ENCODE results near the gene RASL11A. TPM values are rescaled to one million over a fixed set of nuclear protein-coding genes. Genes with fewer than 3 reads are reported as not detected.
"Not testable (repeated sequence)": the region's sequence is repeated elsewhere in the genome, so short reads cannot be mapped to it uniquely, and the experiment has no call there.

The RASL11A gene
- total RNA-seq, 2 donors from 2014 or later = 39.7 to 46.4 TPM

DNA sequence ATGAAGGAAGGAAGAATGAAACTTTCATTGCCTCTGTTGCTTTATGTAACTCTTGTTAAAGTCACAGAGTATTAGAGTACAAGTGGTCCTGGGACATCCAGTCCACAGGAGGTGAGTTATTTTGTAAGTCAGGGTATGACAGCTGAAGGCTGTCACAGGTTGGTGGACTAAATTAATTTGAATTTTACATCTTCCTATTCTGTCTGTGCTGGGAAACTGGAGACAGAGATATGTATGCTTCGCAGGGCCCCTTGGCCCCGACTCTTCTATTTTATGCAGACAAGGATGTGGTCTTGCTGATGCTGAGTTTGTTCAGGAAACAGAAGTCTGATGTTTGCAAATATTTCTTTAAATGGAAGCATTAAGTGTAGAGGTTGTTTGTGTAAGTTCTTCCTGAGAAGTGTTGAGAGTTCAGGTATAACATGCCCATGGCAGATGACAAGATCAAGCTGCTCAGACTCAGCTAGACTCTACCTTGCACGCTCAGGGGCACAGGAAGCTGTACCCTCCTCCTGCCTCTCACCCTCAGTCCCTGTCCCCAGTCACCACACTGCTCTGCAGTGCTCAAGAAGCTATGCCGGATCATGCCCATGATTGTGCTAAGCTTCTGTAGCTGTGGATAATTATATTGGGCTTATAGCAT is 23.4 kb downstream of the RASL11A start:
- no peak for DNase-seq (ENCODE audit: low spot score)
- intact Hi-C loops (cut with DNase I) = no loop called here

DNA sequence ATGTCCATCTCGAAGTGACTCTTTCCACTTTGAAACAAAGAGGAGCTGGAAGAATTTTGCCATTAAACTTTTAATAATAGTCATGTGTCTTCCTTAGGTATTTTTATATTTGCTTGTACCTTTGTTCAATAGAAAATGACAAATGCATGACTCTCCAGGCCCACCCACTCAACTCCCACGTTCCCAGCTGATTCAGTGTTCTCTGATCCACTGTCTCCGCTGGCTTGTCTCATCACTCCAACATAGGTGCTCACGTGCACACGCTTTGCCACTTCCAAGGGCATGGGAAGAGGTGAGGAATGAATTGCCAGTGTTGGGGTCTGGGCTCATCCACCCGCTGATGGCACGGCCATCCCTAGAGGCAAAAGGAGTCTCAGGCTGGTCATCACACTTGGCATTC is 24.5 kb downstream of the RASL11A start:
- DNase-seq (ENCODE audit: low spot score) = no peak
- intact Hi-C loops (cut with DNase I) = no loop called here

DNA sequence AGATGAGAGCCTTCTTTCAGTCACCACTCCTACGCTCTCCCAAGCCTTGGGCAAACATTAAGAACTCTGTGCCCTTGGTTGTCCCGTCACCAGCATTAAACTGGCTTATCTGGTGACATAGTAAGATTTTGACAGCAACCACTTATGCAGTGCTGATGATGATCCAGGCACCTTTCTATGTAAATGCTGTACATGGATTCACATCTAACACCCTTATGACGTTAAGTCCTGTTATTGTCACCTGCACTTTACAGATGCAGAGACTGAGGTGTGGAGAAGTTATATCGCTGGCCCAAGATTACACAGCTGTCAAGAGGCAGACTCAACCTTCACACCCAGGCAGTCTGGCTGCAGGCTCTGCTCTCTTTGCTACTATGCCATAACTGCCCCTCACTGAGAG is 25.0 kb downstream of the RASL11A start:
- intact Hi-C loops (cut with DNase I) = no loop called here
- DNase-seq (ENCODE audit: low spot score) = no peak

DNA sequence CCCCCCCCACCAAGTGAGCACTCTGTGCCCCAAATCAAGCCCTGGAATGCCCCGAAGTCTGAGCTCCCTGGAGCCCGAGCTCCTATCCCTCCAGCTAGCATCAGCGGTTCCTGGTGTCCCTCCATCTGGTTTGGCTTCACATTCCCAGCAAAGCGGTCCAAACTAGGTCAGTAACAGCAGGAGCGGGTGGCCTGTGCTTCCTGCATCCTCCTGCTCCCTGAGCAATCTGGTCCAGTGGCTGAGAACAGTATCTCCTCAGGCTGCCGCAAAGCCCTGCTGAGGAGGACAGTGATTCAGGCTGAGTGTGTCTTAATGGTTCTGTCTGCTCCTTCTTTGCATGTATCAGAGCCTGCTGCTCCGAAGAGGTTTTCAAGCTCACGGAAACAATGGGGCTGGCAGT is 25.9 kb downstream of the RASL11A start:
- intact Hi-C loops (cut with DNase I) = no loop called here
- no peak for DNase-seq (ENCODE audit: low spot score)

DNA sequence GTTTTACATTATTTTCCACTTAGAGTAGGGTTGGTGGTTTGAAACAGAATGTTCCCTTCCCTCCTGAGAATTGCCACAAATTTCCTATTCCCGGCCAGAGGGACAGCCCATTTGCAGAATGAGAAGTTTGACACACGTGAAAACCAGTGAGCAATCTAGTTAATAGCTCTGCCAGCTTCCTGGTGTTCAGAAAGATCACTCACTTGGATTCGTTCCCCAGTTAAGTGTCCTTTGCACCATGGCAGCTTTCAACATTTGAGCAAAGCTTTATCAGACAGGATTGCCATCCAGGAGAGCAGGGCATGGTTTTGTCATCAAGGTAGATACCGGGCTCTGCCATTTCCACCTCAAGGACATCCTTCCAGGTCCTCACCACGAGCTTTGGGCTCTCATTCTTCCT is 28.2 kb downstream of the RASL11A start:
- intact Hi-C loops (cut with DNase I) = no loop called here
- no peak for DNase-seq (ENCODE audit: low spot score)

DNA sequence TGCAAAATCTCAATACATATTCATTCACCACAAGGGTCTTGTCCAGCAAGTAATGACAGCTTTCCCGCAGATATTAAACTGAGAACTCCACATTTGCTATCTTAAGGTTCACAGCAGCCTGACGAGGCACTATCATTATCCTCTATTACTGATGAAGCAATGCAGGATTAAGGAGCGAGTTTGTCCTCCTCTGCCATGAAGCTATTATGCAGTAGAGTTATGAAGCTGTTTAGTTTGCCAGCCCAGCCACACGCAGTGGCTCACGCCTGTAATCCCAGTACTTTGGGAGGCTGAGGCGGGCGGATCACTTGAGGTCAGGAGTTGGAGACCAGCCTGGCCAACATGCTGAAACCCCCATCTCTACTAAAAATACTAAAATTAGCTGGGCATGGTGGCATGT is 29.8 kb downstream of the RASL11A start:
- intact Hi-C loops (cut with DNase I); DNase-seq (ENCODE audit: low spot score): not testable (repeated sequence)

DNA sequence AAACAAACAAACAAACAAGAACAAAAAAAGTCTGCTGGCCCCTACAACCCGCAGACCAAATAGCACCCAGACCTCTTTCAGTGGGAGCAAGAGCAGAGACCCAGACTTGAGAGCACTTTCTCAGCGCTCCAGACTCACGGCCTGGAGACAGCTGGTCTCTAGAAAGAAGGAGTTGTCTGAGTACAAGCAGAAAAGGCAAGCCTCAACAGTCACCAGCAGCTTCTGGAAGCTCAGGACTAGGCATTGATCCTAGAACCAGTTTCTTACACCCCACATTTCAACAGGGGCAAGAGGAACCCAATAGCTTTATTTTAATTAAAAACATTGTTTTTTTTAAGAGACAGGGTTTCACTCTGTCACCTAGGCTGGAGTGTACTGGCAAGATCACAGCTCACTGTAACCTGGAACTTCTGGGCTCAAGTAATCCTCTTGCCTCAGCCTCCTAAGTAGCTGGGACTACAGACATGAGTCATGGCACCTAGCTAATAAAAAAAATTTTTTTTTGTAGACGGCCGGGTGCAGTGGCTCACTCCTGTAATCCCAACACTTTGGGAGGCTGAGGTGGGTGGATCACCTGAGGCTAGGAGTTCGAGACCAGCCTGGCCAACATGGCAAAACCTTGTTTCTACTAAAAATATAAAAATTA is 30.4 kb downstream of the RASL11A start:
- intact Hi-C loops (cut with DNase I) = no loop called here
- DNase-seq (ENCODE audit: low spot score) = no peak

DNA sequence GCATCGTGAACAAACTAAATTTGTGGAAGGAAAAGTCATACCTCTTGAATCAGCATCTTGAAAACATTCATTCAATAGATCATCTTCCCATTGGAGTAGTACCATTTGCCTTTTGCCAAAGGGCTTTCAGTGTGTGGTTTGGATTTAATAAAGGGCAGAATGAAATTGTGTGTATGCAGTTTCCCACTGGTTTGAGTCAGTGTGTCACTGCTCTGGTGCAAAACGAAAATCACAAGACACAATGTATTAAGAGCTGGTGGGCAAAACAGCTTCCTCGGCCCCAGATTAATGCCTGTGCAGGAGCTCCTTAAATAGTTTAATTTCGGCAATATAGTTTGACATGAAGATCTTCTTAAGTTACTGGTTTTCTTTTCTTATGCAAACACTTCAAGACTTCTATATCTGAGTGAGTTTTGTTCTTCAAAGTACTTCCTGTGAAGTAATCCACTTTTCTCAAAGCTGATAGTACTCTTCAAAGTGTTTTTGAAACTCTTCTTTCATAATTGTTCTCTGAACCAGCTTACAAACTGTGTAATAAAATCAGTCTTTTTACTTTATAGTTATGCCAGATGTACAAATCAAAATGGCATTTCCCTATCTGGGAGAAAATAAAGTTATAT is 32.1 kb downstream of the RASL11A start:
- intact Hi-C loops (cut with DNase I) = no loop called here
- DNase-seq (ENCODE audit: low spot score) = no peak

DNA sequence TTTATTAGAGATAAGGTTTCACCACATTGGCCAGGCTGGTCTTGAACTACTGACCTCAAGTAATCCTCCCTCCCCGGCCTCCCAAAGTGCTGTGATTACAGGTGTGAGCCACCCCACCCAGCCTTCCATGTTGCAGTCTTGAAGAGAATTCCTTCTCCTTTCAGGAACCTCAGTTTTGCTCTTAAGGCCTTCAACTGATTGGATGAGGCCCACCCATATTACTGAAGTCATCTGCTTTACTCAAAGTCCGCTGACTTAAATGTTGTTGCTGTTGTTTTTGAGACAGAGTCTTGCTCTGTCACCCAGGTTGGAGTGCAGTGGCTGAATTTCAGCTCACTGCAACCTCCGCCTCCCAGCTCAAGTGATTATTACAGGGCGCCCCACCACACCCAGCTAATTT is 33.5 kb downstream of the RASL11A start:
- intact Hi-C loops (cut with DNase I) = no loop called here
- no peak for DNase-seq (ENCODE audit: low spot score)

DNA sequence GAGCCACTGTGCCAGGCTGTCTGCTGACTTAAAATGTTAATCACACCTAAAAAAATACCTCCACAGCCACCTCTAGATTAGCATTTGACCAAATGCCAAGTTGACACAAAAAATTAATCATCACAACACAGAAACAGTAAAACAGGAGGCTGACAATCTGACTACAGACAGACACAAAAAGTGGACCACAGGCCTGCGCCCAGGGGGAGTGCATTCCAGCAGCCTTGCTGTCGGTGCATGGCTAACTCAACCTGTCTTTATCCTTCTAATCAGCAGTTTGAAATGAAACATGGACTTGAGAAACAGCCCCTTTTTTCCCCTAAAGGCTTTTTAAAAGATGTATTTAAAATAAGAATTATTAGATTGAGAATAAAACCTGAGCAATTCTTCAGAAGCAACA is 34.0 kb downstream of the RASL11A start:
- intact Hi-C loops (cut with DNase I) = loop anchor here in 1 of 2 donors (5.0 kb wide), 1 partner anchor 1587 kb away; no protein-coding TSS in a partner anchor
- DNase-seq (ENCODE audit: low spot score) = no peak

DNA sequence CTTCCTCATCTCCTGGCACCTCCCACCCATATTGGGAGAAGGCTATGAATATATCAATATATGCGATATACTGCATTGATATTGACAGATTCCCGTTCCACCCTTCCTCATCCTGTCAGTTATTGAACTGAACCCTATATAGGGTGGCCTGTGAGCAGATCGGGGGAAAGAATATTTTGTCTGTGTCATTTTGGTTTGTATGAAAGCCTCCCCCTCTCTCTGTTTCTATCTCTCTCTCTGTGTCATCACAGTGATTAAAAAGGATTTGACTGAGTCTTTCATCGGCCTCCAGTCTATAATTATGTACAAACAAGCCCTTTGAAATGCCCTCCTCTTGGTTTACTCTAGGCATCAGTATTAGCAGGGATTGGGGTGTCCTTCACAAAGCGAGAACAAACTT is 35.7 kb downstream of the RASL11A start:
- intact Hi-C loops (cut with DNase I) = loop anchor here in 1 of 2 donors (5.0 kb wide), 1 partner anchor 1589 kb away; no protein-coding TSS in a partner anchor
- DNase-seq (ENCODE audit: low spot score) = no peak

DNA sequence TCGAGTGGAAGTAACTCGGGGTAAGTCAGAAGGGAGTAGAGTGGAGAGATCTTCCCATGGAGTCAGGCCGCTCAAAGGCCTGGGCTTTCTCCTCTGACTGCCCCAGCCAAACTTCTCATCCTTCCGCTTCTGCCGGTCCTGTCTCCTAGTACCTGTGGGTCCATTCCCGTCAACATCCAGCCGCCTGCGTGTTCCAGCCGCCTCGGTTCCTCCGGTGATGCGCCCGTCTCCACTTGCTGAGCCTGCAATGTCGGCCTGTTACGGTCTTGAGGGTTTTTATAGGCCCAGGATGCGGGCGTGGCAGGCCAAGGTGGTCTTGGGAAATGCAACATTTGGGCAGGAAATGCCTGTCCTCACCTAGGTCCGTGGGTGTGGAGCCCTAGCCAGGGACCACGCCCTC is 38.3 kb downstream of the RASL11A start:
- DNase-seq (ENCODE audit: low spot score) = no peak
- intact Hi-C loops (cut with DNase I) = loop anchor here in 1 of 2 donors (5.0 kb wide), 1 partner anchor 1592 kb away; no protein-coding TSS in a partner anchor

DNA sequence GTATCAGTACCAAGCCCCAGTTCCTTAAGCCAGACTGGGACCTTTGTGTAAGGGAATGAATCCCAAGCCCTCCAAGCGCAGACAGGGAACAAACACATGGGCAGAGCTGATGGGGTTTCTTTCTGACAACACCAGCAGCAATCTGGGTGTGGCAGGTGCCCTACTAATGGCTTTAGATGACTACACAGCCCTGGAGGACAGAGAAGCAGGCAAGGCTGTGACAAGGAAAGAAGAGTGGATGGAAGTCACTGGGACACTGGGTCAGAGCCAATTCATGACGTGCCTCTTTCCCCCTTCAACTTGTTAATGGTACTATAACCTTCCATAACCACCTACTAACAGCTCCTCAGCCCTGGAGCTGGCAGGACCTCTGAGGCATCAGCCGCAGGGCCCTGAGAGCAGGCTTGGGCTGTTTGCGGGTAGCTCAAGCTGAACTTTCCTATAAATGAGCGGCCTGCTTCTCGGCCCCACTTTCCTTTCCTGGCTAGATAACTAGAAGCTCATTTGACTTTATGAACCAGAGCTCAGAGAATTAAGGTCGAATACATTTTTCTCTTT is 38.9 kb downstream of the RASL11A start:
- intact Hi-C loops (cut with DNase I) = loop anchor here in 1 of 2 donors (5.0 kb wide), 1 partner anchor 1592 kb away; no protein-coding TSS in a partner anchor

DNA sequence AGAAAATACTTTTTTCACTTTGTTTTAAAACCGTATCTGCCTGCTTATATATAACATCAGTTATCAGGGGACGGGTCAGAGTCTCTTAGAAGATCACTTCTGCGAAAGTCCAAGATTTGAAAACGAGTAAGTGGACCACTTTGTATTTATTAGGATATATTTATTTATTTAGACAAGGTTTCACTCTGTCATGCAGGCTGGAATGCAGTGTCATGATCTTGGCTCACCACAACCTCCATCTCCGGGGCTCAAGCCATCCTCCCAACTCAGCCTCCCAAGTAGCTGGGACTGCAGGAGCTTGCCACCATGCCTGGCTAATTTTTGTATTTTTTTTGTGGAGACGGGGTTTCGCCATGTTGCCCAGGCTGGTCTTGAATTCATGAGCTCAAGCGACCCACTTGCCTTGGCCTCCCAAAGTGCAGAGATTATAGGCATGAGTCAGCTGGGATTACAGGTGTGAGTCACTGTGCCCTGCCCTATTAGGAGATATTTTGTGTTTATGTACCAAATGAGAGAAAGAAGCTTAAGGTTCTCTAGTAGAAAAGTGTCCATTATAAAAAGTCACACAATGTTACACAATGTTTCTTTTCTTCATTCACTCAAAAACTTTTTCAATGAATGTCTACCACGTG is 39.5 kb downstream of the RASL11A start:
- intact Hi-C loops (cut with DNase I) = loop anchor here in 1 of 2 donors (5.0 kb wide), 1 partner anchor 1593 kb away; no protein-coding TSS in a partner anchor
- no peak for DNase-seq (ENCODE audit: low spot score)

More for the DNA sequence above, 38.9 kb downstream of the RASL11A start:
- DNase-seq (ENCODE audit: low spot score) = no peak

DNA sequence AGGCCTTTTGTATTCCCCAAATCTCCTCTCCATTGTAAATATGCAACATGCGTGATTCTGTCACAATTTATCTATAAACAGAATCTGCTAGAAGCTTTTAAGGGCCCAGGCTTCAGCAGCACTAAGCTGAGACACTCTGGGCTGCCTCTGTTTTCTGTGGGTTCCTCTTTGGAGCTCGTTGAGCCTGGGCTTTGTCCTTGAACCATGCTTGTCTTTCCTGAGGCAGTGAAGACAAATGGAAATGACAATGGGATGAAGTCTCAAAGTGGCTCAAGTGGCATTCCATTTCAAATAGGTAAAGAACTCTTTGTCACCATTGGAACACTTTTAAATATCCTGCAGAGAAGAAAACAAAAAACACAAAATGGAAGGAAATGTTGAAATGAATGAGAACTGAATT is 40.3 kb downstream of the RASL11A start:
- intact Hi-C loops (cut with DNase I) = no loop called here
- DNase-seq (ENCODE audit: low spot score) = no peak

DNA sequence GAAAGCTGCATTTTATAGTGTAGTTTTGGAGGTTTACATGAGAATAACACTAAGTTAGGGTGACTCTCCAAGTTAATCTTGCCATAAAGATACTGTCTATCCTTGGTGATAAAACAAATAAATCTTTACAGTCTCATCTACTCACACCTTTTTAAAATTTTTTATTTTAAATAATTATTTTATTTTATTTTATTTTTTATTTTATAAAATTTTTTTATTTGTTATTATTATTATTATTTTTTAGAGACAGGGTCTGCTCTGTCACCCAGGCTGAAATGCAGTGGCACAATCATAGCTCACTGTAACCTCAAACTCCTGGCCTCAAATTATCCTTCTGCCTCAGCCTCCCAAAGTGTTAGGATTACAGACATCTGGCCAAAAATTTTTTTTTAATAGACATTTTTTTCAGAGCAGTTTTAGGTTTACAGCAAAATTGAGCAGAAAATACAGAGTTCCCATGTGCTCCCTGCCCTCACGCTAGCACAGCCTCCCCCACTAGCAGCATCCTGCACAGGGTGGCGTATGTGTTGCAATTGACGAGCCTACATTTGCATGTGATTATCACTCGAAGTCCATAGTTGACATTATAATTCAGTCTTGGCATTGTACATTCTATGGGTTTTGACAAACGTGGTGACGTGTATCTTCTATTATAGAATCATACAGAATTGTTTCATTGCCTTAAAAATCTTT is 41.0 kb downstream of the RASL11A start:
- intact Hi-C loops (cut with DNase I) = no loop called here
- no peak for DNase-seq (ENCODE audit: low spot score)

DNA sequence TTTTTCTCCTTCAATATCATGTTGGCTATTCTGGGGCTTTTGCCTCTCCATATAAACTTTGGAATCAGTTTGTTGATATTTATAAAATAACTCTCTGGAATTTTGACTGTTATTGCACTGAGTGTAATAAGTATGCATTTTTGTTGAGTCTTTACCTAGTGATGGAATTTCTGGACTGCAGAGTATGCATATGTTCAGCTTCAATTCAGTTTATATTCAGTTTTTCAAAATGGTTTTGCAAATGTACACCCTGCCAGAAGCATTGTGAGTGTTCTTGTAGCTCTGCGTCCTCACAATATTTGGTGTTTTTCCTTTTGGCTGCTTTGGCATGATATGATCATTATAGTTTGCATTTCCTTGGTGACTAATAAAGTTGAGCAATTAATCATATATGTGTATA is 43.1 kb downstream of the RASL11A start:
- DNase-seq (ENCODE audit: low spot score) = no peak
- intact Hi-C loops (cut with DNase I) = no loop called here

DNA sequence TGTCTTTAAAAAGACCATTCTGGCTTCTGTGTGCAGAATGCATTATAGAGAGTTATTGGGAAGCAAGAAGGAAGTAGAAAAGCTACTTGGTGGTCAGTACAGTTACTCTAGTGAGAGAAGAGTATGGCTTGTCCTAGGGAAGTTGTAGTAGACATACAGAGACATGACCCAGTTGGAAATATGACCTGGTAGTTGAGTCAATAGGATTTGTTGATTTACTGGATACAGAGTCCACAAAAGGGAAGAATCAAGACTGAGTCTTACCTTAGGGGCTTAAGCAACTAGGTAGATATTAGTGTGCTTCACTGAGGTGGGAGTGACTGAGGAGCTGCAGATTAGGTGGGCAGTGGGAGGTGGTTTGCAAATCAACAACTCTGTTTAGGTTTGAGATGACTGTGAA is 48.8 kb downstream of the RASL11A start:
- DNase-seq (ENCODE audit: low spot score) = no peak
- intact Hi-C loops (cut with DNase I) = no loop called here
